H4 (cell line): ENCODE measurements around the gene C14orf119. TPM values are rescaled to one million over a fixed set of nuclear protein-coding genes. Genes with fewer than 3 reads are reported as not detected.

Source experiments
- DNase-seq: peaks from one replicate; pipeline ENCODE4 v3.0.0-alpha.2; 2015; ENCODE audit warnings: low spot score
- total RNA-seq: library from RNA; depleted of rRNA; stranded (reverse); fragments of >200 nt; shearing (Covaris generic); gene quantifications from 2 replicates; pipeline ENCODE4 v1.2.3, GENCODE V29; 2014

Gene C14orf119
- total RNA-seq, 1 experiment from 2014 or later = 93.4 TPM

- no peak for DNase-seq
Measured at GRCh38 chr14:23109769-23110168, 14.5 kb downstream of the C14orf119 start.

GRCh38 chr14:23110579-23111365 is 15.5 kb downstream of the C14orf119 start:
- no peak for DNase-seq

- no peak for DNase-seq
Measured at GRCh38 chr14:23112359-23113178, 17.3 kb downstream of the C14orf119 start.

- DNase-seq = no peak
Measured at GRCh38 chr14:23113431-23114119, 18.3 kb downstream of the C14orf119 start.

- DNase-seq = no peak
Measured at GRCh38 chr14:23114120-23114458, 18.8 kb downstream of the C14orf119 start.

- no peak for DNase-seq
Measured at GRCh38 chr14:23114669-23115038, 19.3 kb downstream of the C14orf119 start.

DNA sequence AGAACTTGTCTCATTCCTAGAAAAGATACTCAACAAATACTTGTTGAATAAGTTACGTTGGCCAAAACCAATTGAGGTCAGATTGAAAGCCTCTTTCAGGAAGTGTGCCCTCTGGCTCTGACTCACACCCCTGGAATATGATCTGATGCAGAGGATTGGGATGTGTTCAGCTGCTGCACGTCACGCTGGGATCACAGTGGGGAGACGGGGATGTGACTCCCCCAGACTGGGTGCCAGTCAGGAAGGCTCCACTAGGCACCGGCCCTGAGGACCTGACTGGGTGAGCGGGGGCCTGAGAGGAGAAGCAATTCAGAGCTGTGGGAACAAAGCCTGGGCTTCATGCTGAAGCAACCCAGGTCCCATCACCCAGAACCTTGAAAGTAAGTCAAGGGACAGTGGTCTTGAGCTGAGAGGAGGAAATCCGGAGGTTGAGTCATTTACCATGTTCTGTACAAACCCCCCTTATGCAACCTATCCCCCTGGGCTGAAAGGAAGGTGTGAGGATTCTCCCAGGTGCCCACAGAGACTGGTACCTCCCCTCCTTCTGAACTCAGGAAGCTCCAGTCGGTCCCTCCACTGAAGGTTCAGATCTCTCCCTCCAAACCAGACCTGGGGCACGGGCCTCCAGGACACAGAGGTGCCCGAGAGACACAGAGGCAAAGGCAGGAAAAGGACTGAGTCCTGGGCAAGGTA is 19.9 kb downstream of the C14orf119 start:
- DNase-seq = peak; percentile 78

- no peak for DNase-seq
Measured at GRCh38 chr14:23115918-23116317, 20.6 kb downstream of the C14orf119 start.

DNA sequence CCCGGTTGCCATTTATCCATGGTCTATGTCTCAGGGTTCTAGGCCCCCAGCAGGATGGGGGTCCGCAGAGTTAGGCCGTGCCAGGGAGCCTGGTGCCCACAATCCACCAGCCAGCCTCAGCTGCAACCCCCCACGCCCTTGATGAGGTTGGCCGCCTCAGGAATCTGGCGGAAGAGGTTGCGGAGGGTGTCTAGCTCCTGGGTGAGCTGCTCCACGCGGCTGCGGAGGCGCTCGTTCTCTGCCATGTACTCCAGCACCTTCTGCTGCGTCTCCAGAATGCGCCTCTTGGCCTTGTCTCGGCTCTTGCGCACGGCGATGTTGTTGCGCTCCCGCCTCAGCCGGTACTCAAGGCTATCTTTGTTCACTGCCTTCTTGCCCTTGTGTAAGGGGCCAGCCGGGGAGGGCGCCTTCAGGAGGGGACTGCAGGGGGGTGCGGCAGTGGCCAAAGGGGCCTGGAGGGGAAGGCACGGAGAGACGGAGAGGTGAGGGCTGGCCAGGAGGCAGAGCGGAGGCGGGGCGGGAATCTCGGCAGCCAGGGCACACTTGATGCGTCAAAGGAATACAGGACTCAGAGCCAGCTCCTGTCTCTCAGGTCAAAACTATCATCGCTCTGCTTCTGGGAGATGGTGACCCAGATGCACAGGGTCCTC is 22.2 kb downstream of the C14orf119 start:
- DNase-seq = no peak

DNA sequence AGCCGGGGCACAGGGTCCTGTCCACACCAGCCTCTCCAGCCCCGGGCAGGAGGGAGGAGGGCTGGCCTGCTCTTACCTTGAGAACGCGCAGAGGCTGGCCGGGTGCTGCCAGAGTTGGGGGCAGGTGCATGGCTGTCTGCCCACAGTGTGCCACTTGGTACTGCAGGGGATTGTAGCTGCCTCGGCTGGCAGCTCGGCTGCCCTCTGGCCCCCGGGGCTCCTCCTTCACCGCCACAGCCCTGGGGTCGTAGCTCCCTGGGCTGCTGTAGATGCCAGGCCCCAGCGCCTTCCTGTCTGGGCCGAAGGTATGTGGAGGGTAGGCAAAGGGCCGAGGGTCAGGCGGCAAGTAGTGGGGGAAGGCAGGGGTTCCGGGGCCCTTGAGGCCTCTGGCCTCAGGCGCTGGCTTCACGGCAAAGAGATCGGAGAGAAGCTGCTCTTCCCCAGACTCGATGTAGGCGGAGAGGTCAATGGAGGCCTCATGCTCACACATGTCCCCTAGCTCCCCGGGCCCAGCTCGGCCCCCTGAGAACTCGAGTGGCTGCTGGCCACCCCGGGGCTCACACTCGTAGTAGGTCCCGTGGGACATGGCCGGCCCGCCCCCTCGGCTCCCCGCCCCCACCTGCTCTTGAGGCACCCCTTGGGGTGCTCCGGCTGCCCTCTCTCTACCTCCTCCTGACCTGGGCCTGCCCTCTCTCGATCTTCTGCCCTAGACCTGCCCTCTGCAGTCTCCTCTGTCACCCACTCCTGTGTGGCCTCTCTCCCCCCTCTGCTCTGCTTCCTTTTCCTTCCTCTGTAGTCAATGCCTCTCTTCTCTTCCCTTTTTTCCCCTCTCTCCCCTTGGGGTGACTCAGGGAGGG is 23.4 kb downstream of the C14orf119 start, which contains the start of gene CEBPE:
CEBPE (minus strand) TSS at position 750 of the 857 bp plus-strand sequence; CDS start at position 586, 164 bp downstream.
- no peak for DNase-seq

DNA sequence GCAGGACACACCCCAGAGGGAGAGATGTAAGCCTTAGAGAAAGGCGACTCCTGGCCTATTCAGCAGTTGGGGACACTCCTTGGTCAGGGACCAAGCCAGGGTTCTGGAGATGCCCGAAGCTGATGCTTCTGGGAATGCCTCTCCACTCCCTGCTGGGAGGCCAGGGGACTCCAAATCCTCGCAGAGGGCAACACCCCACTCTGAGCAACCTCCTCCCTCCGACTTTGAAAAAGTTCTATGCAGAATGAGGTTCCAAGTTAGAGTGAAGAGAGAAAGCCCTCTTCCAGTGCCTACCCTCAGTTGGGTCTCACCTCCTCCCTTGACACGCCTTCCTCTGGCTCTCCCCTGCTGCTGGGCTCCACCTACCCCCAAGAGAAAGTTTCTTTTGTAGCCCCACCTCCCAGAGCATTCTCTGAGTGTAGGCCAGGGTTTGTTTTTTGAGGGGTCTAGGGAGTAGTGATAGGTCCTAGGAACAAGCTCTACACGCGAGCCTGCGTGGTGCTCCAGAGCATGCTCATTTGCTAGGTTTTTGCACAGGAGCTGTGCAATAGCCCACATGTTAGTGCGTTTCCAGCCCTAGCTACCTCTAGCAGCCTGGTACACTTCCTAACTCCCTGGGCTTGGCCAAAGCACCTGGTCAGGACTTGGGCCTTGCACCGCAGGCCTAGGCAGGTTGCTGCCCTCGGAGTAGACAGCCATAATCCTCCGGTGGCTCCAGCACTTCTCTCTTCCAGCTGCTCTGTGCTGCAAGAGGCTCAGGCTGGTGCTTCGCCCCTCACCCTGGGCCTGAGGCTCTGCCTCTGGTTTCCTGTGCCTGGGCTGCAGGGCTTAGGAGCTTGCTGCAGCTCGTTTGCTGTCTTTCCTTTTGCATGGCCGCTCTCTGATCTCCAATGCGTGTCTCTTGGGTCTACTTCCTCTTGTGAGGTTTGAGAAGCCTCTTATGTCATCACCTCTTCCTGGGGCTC is 24.3 kb downstream of the C14orf119 start:
- no peak for DNase-seq

GRCh38 chr14:23120541-23121251 is 25.4 kb downstream of the C14orf119 start:
- peak; percentile 82 for DNase-seq

GRCh38 chr14:23121361-23121771 is 26.1 kb downstream of the C14orf119 start:
- DNase-seq = no peak

- no peak for DNase-seq
Measured at GRCh38 chr14:23122086-23122485, 26.8 kb downstream of the C14orf119 start.

- peak; percentile 55 for DNase-seq
Measured at GRCh38 chr14:23123419-23123818, 28.1 kb downstream of the C14orf119 start.

GRCh38 chr14:23124337-23124954 is 29.1 kb downstream of the C14orf119 start:
- no peak for DNase-seq

GRCh38 chr14:23125011-23125410 is 29.7 kb downstream of the C14orf119 start:
- DNase-seq = no peak
